ELF-1 (cell line): Measurements from ENCODE around the gene FOXO6.

Source experiments
- DNase-seq: peaks from one replicate; pipeline ENCODE4 v3.0.0-alpha.2; 2016; ENCODE audit warnings: low read depth, low spot score

FOXO6 gene

GRCh38 chr1:41382480-41383090 lies 21.4 kb downstream of the FOXO6 start:
- no peak for DNase-seq

- no peak for DNase-seq
Observed at GRCh38 chr1:41383094-41383852, 22.0 kb downstream of the FOXO6 start.

GRCh38 chr1:41384579-41384978 lies 23.3 kb downstream of the FOXO6 start:
- DNase-seq = no peak

GRCh38 chr1:41385398-41386195 lies 24.4 kb downstream of the FOXO6 start:
- no peak for DNase-seq

GRCh38 chr1:41386196-41386663 lies 25.0 kb downstream of the FOXO6 start:
- DNase-seq = no peak

- peak; percentile 97 for DNase-seq
Observed at GRCh38 chr1:41387667-41388091, 26.4 kb downstream of the FOXO6 start.

- DNase-seq = no peak
Observed at GRCh38 chr1:41388510-41388909, 27.3 kb downstream of the FOXO6 start.

- no peak for DNase-seq
Observed at GRCh38 chr1:41389009-41389408, 27.8 kb downstream of the FOXO6 start.

- no peak for DNase-seq
Observed at GRCh38 chr1:41390166-41390565, 28.9 kb downstream of the FOXO6 start.

GRCh38 chr1:41390573-41390972 lies 29.3 kb downstream of the FOXO6 start:
- DNase-seq = no peak

- DNase-seq = no peak
Observed at GRCh38 chr1:41391834-41392527, 30.7 kb downstream of the FOXO6 start.

- DNase-seq = no peak
Observed at GRCh38 chr1:41392528-41392924, 31.3 kb downstream of the FOXO6 start.

- no peak for DNase-seq
Observed at GRCh38 chr1:41393716-41394368, 32.6 kb downstream of the FOXO6 start.

- no peak for DNase-seq
Observed at GRCh38 chr1:41394369-41394744, 33.1 kb downstream of the FOXO6 start.

GRCh38 chr1:41394959-41395956 lies 34.0 kb downstream of the FOXO6 start:
- peak; percentile 78 for DNase-seq

GRCh38 chr1:41396084-41396483 lies 34.9 kb downstream of the FOXO6 start:
- no peak for DNase-seq

- no peak for DNase-seq
Observed at GRCh38 chr1:41397020-41397419, 35.8 kb downstream of the FOXO6 start.

- no peak for DNase-seq
Observed at GRCh38 chr1:41397753-41398330, 36.6 kb downstream of the FOXO6 start.

- DNase-seq = no peak
Observed at GRCh38 chr1:41399145-41399795, 38.0 kb downstream of the FOXO6 start.
